Chondrocyte (in vitro differentiated cells): ENCODE measurements around the gene GPS1. TPM values are rescaled to one million over a fixed set of nuclear protein-coding genes. Genes with fewer than 3 reads are reported as not detected.

ENCODE experiments used
- DNase-seq: peaks from one replicate; pipeline ENCODE4 v3.0.0; 2021; ENCODE audit warnings: mixed read lengths, low spot score
- H3K27ac Mint-ChIP-seq: one replicate; pipeline ENCODE4 v1.8.0; 2021; ENCODE audit warnings: mild to moderate bottlenecking, moderate library complexity, mixed read lengths; ENCODE audit not compliant: unreplicated experiment
- H3K27me3 Mint-ChIP-seq: 2 replicates; pipeline ENCODE4 v1.8.0; 2021; ENCODE audit warnings: low read depth, mixed read lengths
- H3K36me3 Mint-ChIP-seq: 2 replicates; pipeline ENCODE4 v1.8.0; 2021; ENCODE audit warnings: low read depth, mixed read lengths
- H3K4me1 Mint-ChIP-seq: 2 replicates; pipeline ENCODE4 v1.8.0; 2021; ENCODE audit warnings: low read depth, mild to moderate bottlenecking, mixed read lengths
- H3K4me3 Mint-ChIP-seq: one replicate; pipeline ENCODE4 v1.8.0; 2021; ENCODE audit warnings: mild to moderate bottlenecking, moderate library complexity, mixed read lengths; ENCODE audit not compliant: unreplicated experiment
- H3K9me3 Mint-ChIP-seq: 2 replicates; pipeline ENCODE4 v1.8.0; 2021; ENCODE audit warnings: low read depth, mixed read lengths
- total RNA-seq: library from RNA; stranded (reverse); gene quantifications from 3 replicates; pipeline ENCODE4 v1.2.1, GENCODE V29; 2021
- TF ChIP-seq, protein P1 (sequence below): fragments of 200-600 bp; sonication (generic); IDR thresholded peaks from 2 replicates; pipeline ENCODE4 v1.5.0; 2021; ENCODE audit warnings: antibody characterized with exemption, mild to moderate bottlenecking, moderate library complexity

GPS1 gene
- total RNA-seq, 1 donor from 2014 or later = 82.8 TPM

DNA sequence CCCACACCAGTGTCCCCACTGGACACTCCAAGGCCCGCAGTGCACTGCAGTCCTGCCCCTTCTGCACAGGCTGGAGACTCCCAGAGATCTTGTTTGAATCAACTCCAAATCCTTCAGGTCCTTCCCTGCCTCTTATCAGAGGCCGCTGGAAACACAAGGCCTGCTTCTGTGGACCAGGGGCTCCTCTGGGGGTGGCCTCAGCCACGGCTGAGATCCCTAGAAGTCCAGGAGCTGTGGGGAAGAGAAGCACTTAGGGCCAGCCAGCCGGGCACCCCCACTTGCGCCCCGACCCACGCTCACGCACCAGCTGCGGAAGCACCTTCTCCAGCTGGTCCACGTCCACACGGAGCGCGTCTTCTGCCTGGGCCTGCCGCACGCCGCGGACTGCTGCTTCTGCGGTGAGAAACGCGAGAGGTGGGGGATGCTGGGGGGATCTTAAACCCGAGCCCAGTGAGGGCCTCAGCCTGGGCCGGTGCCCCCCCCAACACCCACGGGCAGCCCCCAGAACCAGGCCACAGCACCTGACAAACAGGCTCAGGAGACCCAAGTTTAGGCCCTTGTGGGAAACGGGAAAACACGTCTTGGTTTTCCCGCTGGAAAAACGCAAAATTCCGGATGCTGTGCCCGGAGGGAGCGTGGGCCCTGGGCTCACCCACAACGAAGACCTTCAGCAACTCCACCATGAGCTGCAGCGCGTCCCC, 32.6 kb upstream of the GPS1 start:
- Mint-ChIP-seq H3K4me3 (no peak overlapping the region), H3K9me3 (no peaks in the 10 kb centered on the region), H3K27me3 (no peaks in the 10 kb centered on the region), H3K4me1 (peaks cover 16% of the 10 kb centered on the region), H3K27ac (no peak overlapping the region), H3K36me3 (no peaks in the 10 kb centered on the region)
- DNase-seq = no peak
- TF ChIP-seq, protein P1, sequence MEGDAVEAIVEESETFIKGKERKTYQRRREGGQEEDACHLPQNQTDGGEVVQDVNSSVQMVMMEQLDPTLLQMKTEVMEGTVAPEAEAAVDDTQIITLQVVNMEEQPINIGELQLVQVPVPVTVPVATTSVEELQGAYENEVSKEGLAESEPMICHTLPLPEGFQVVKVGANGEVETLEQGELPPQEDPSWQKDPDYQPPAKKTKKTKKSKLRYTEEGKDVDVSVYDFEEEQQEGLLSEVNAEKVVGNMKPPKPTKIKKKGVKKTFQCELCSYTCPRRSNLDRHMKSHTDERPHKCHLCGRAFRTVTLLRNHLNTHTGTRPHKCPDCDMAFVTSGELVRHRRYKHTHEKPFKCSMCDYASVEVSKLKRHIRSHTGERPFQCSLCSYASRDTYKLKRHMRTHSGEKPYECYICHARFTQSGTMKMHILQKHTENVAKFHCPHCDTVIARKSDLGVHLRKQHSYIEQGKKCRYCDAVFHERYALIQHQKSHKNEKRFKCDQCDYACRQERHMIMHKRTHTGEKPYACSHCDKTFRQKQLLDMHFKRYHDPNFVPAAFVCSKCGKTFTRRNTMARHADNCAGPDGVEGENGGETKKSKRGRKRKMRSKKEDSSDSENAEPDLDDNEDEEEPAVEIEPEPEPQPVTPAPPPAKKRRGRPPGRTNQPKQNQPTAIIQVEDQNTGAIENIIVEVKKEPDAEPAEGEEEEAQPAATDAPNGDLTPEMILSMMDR = no peak

DNA sequence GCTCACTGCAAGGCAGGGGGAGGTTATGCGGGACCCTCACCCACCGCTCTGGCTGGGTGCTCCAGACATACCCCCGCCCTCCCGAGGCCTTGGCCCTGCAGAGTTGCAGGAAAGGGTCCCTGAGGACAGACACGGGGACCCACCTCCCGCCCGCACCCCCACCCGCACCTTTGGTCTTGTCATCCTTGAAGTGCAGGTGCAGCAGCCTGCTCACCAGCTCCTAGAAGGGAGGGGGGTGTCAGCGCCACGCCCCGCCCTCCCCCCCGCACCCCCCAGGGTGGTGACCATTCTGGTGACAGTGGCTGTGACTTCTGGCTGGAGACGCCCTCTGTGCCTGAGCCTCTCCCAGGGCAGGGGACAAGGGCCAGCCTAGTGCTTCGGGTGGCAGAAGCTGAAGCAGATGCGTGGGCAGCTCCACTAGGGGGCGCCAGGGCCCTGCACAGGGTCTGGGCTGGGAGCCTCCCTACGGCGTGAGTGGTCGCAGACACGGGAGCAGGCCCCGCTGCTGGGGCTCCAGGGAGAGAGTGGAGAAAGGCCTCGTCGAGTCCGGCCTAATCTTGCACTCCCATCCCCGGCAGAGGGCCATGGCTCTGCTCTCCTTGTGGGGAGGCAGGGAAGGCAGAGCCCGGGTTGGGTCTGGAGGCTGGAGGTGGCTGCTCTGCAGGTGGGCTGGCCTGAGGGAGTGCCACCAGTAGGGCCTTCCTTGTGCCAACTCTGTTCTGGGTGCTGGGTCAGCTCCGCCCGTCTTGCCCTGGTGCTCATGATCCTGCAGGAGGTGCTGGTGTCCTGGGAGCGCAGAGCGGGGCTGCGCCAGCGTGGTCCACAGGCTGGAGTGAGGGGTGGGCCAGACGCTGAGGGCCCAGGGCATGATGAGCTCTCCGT, 31.8 kb upstream of the GPS1 start:
- no peak overlapping the region for H3K27ac Mint-ChIP-seq
- TF ChIP-seq, protein P1 = peak; percentile 79
- H3K36me3 Mint-ChIP-seq = no peaks in the 10 kb centered on the region
- no peaks in the 10 kb centered on the region for H3K27me3 Mint-ChIP-seq
- H3K4me1 Mint-ChIP-seq = peaks cover 18% of the 10 kb centered on the region
- H3K4me3 Mint-ChIP-seq = no peak overlapping the region
- DNase-seq = no peak
- no peaks in the 10 kb centered on the region for H3K9me3 Mint-ChIP-seq

DNA sequence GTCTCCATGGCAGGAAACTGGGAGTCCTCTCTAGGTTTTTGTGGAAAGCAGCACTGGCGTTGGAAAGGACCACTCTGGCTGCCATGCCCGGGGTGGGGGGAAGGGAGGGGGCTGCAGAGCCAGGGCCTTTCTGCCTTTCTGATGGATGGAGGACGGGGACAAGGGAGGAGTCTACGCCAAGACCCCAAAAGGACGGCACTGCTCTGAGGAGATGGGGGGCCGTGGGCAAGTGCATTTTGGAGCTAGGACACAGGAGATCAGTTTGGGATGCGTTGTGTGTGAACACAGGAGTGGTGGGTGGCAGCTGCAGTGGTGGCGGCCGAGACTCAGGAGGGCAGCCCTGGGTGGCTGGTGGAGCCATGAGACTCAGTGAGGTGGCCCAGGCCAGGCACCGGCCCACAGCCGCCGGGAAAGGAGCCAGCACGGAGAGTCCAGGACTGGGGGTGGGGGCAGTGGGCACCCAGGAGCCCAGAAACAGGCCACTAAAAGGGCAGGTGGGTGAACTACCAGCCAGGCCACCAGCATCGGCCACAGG, 31.1 kb upstream of the GPS1 start:
- Mint-ChIP-seq H3K36me3 (no peaks in the 10 kb centered on the region), H3K9me3 (no peaks in the 10 kb centered on the region), H3K27ac (no peak overlapping the region), H3K27me3 (no peaks in the 10 kb centered on the region), H3K4me3 (no peak overlapping the region), H3K4me1 (peaks cover 18% of the 10 kb centered on the region)
- no peak for DNase-seq
- TF ChIP-seq, protein P1 = no peak

DNA sequence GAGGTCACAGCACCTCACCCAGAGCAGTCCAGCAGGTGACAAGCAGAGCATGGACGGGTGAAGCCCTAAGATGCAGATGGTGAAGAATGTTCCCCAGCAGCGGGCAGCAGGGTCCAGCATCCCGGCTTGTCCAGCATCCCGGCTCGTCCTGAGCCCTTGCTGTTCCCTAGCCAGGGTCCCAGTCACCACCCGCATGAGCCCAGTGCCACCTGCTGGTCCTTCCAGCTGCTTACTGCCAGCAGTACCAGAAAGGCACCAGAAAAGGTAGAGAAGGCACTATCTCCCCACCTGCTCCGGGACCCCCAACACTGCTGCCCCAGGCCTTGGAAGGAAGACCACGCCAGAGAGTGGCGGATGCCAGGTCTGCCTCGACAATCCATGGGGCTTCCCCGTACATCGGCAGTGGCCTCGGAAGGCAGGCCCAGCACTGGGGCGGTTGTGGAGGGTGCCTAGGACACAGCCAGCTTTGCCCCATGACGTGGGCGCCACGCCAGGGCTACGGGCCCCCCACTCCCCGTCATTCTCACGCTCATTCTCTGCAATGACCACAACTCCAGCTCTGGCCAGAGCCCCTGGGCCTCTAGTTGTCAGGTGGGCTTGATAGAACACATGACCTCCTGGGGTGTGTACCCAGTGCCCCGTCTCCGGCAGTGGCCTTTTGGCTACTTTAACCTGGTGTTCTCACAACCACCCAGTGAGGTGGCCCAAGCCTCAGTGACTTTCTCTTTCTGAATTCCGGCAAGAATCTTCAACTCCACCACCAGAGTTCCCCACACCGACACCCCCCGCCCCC, 30.4 kb upstream of the GPS1 start:
- TF ChIP-seq, protein P1 = peak; percentile 83
- DNase-seq = no peak
- Mint-ChIP-seq H3K4me1 (peaks cover 18% of the 10 kb centered on the region), H3K27me3 (no peaks in the 10 kb centered on the region), H3K9me3 (no peaks in the 10 kb centered on the region), H3K36me3 (no peaks in the 10 kb centered on the region), H3K27ac (peak overlapping the region; percentile 17), H3K4me3 (peak overlapping the region; percentile 78)
